ENCODE measurements around the gene ENTPD6.

GRCh38 chr20:25274481-25274880, 79.0 kb downstream of the ENTPD6 start:
- TF ChIP-seq, protein P1, sequence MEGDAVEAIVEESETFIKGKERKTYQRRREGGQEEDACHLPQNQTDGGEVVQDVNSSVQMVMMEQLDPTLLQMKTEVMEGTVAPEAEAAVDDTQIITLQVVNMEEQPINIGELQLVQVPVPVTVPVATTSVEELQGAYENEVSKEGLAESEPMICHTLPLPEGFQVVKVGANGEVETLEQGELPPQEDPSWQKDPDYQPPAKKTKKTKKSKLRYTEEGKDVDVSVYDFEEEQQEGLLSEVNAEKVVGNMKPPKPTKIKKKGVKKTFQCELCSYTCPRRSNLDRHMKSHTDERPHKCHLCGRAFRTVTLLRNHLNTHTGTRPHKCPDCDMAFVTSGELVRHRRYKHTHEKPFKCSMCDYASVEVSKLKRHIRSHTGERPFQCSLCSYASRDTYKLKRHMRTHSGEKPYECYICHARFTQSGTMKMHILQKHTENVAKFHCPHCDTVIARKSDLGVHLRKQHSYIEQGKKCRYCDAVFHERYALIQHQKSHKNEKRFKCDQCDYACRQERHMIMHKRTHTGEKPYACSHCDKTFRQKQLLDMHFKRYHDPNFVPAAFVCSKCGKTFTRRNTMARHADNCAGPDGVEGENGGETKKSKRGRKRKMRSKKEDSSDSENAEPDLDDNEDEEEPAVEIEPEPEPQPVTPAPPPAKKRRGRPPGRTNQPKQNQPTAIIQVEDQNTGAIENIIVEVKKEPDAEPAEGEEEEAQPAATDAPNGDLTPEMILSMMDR (IDR thresholded peaks at IDR 0.05; ENCODE audit: insufficient read depth, low read depth, low read length), result no peak
- TF ChIP-seq EZH2 (IDR thresholded peaks at IDR 0.05; ENCODE audit: insufficient read depth, low read length), result no peak
